A549 (cell line): ENCODE results near the gene KCNIP4.

Source experiments
- BHLHE40 ChIP-seq: IDR thresholded peaks from 2 replicates; pipeline ENCODE4 v1.6.1; 2012; ENCODE audit warnings: low read depth, low read length, inconsistent platforms
- CHD2 ChIP-seq: fragments of 150-350 bp; IDR thresholded peaks from 2 replicates; pipeline ENCODE4 v1.6.1; 2014; ENCODE audit warnings: low read length; ENCODE audit not compliant: partially characterized antibody
- E2F6 ChIP-seq: IDR thresholded peaks from 2 replicates; pipeline ENCODE4 v1.6.1; 2012; ENCODE audit warnings: low read depth, borderline replicate concordance
- HES2 ChIP-seq: fragments of >200 bp; sonication (Bioruptor Twin); formaldehyde crosslinking; IDR thresholded peaks from 2 replicates; pipeline ENCODE4 v1.6.1; 2016
- HOXB5 ChIP-seq: fragments of 250-450 bp; sonication (Bioruptor Pico); IDR thresholded peaks from 2 replicates; pipeline ENCODE4 v1.5.0; 2020; ENCODE audit warnings: mild to moderate bottlenecking, moderate library complexity
- MAFK ChIP-seq: fragments of 450-650 bp; IDR thresholded peaks from 2 replicates; pipeline ENCODE4 v1.6.1; 2014; ENCODE audit not compliant: partially characterized antibody
- NFE2L2 ChIP-seq: fragments of 150-350 bp; conservative IDR thresholded peaks from 2 replicates; pipeline ENCODE4 v1.6.1; 2014; ENCODE audit warnings: low read length
- PBX3 ChIP-seq: IDR thresholded peaks from 2 replicates; pipeline ENCODE4 v1.6.1; 2012
- POLR2A ChIP-seq: IDR thresholded peaks from 2 replicates; pipeline ENCODE4 v1.6.1; 2012; ENCODE audit warnings: mild to moderate bottlenecking, low read length
- RFX5 ChIP-seq: fragments of 450-650 bp; IDR thresholded peaks from 2 replicates; pipeline ENCODE4 v1.7.1; 2014; ENCODE audit warnings: antibody characterized with exemption, mild to moderate bottlenecking, moderate library complexity
- SREBF2 ChIP-seq: fragments of 450-650 bp; IDR thresholded peaks from 2 replicates; pipeline ENCODE4 v1.6.1; 2014; ENCODE audit warnings: mild to moderate bottlenecking, moderate library complexity
- TF ChIP-seq, protein P1 (sequence below): fragments of >200 bp; sonication (Bioruptor Twin); formaldehyde crosslinking; IDR thresholded peaks from 3 replicates; pipeline ENCODE4 v1.5.1; 2016

DNA sequence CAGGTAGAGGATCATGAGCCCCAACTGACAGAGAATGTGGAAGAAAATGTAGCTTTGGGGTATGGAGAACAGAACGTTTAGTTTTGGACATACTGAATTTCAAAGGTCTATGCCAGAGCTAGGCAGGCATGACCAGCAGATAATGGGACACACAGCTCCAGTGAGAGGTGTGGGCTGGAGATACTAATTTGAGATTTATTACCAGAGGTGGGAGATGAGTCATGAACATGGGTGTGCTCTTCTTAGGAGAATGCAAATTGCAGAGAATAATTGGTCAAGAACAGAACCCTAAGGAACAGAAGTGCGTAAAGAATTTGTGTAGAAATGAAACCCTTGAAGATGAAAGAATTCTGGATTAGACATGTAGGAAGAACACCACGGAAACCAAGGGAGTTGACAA lies 1123.1 kb downstream of the KCNIP4 start:
- no peak for TF ChIP-seq MAFK
- TF ChIP-seq CHD2 = no peak
- TF ChIP-seq E2F6 = no peak
- TF ChIP-seq NFE2L2 = no peak
- no peak for TF ChIP-seq BHLHE40
- no peak for TF ChIP-seq RFX5
- no peak for TF ChIP-seq HOXB5
- TF ChIP-seq, protein P1, sequence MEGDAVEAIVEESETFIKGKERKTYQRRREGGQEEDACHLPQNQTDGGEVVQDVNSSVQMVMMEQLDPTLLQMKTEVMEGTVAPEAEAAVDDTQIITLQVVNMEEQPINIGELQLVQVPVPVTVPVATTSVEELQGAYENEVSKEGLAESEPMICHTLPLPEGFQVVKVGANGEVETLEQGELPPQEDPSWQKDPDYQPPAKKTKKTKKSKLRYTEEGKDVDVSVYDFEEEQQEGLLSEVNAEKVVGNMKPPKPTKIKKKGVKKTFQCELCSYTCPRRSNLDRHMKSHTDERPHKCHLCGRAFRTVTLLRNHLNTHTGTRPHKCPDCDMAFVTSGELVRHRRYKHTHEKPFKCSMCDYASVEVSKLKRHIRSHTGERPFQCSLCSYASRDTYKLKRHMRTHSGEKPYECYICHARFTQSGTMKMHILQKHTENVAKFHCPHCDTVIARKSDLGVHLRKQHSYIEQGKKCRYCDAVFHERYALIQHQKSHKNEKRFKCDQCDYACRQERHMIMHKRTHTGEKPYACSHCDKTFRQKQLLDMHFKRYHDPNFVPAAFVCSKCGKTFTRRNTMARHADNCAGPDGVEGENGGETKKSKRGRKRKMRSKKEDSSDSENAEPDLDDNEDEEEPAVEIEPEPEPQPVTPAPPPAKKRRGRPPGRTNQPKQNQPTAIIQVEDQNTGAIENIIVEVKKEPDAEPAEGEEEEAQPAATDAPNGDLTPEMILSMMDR = no peak
- TF ChIP-seq POLR2A = no peak
- TF ChIP-seq SREBF2 = no peak
- no peak for TF ChIP-seq PBX3
- TF ChIP-seq HES2 = no peak
